ENCODE measurements around the gene LSM14B.
A peak's percentile ranks its signal among the peaks of the same experiment; 100 is the strongest.
"Not testable (repeated sequence)": the region's sequence is repeated elsewhere in the genome, so short reads cannot be mapped to it uniquely, and the experiment has no call there.

Gene LSM14B

GRCh38 chr20:62121776-62122653, at the start of gene LSM14B:
Gene LSM14B, plus strand, starts transcription at chr20:62122475. Its CDS starts 192 bp downstream, at chr20:62122667.
- peak; percentile 95 to 99 (median 98) for DNase-seq

GRCh38 chr20:62073323-62073722, 49.0 kb upstream of the LSM14B start:
- no peak for DNase-seq

GRCh38 chr20:62079166-62079565, 43.1 kb upstream of the LSM14B start:
- DNase-seq, result no peak

GRCh38 chr20:62080249-62080990, 41.9 kb upstream of the LSM14B start:
- DNase-seq, result no peak

- DNase-seq, result no peak
These were observed 39.0 kb upstream of the LSM14B start for GRCh38 chr20:62083312-62083711.

- not testable (repeated sequence) for DNase-seq
These were observed 38.1 kb upstream of the LSM14B start for GRCh38 chr20:62084224-62084623.

- no peak for DNase-seq
These were observed 37.1 kb upstream of the LSM14B start for GRCh38 chr20:62085206-62085605.

- no peak for DNase-seq
These were observed 35.0 kb upstream of the LSM14B start for GRCh38 chr20:62087227-62087626.

GRCh38 chr20:62087632-62088031, 34.6 kb upstream of the LSM14B start:
- DNase-seq, result no peak

- no peak for DNase-seq
These were observed 33.8 kb upstream of the LSM14B start for GRCh38 chr20:62088258-62089127.

- no peak for DNase-seq
These were observed 32.9 kb upstream of the LSM14B start for GRCh38 chr20:62089393-62089792.

- no peak for DNase-seq
These were observed 25.6 kb upstream of the LSM14B start for GRCh38 chr20:62096421-62097380.

- DNase-seq, result no peak
These were observed 24.3 kb upstream of the LSM14B start for GRCh38 chr20:62097881-62098407.

GRCh38 chr20:62101078-62101477, 21.2 kb upstream of the LSM14B start:
- no peak for DNase-seq

- no peak for DNase-seq
These were observed 18.6 kb upstream of the LSM14B start for GRCh38 chr20:62103508-62104233.

GRCh38 chr20:62104234-62104789, 18.0 kb upstream of the LSM14B start:
- no peak for DNase-seq

- no peak for DNase-seq
These were observed 17.4 kb upstream of the LSM14B start for GRCh38 chr20:62104791-62105345.

- no peak for DNase-seq
These were observed 16.7 kb upstream of the LSM14B start for GRCh38 chr20:62105592-62105991.

- DNase-seq, result no peak
These were observed 11.1 kb upstream of the LSM14B start for GRCh38 chr20:62111148-62111547.

GRCh38 chr20:62112368-62112767, 9.9 kb upstream of the LSM14B start:
- DNase-seq, result no peak

All from activated naive CD4-positive, alpha-beta T cell (primary cell).